Keratinocyte (primary cell): ENCODE measurements around the gene MYRIP. TPM values are rescaled to one million over a fixed set of nuclear protein-coding genes. Genes with fewer than 3 reads are reported as not detected.

Source experiments
- DNase-seq: peaks from one replicate; pipeline ENCODE4 v3.0.0-alpha.2; 2011; ENCODE audit warnings: low read depth, missing footprints, low spot score
- FAIRE-seq: peaks from 2 replicates; lab custom pipeline; 2011; peaks lifted over from hg19 to GRCh38; lab: Jason Lieb, UNC
- H2AFZ ChIP-seq: 2 replicates; pipeline ENCODE4 v1.6.0; 2012; ENCODE audit warnings: low read length, control low read depth, inconsistent platforms; ENCODE audit not compliant: control insufficient read depth
- H3K27ac ChIP-seq: 2 replicates; pipeline ENCODE4 v1.5.1; 2011; ENCODE audit warnings: low read length; ENCODE audit not compliant: control insufficient read depth, insufficient read depth
- H3K27me3 ChIP-seq: 3 replicates; pipeline ENCODE4 v1.6.0; 2011; ENCODE audit warnings: low read length; ENCODE audit not compliant: control insufficient read depth, insufficient read depth; ENCODE audit errors: extremely low read depth
- H3K36me3 ChIP-seq, 2 experiments: 2 replicates in 1 of 2; 3 replicates in 1 of 2; pipeline ENCODE4 v1.5.1; 2011; ENCODE audit warnings: low read length in 2 of 2, mild to moderate bottlenecking in 1 of 2; ENCODE audit not compliant: control insufficient read depth in 2 of 2, insufficient read depth in 2 of 2; ENCODE audit errors: extremely low read depth in 1 of 2
- H3K4me1 ChIP-seq: 3 replicates; pipeline ENCODE4 v1.5.1; 2011; ENCODE audit warnings: low read length; ENCODE audit not compliant: control insufficient read depth, insufficient read depth; ENCODE audit errors: extremely low read depth
- H3K4me2 ChIP-seq: 3 replicates; pipeline ENCODE4 v1.6.0; 2011; ENCODE audit warnings: low read depth, low read length; ENCODE audit not compliant: control insufficient read depth, insufficient read depth; ENCODE audit errors: extremely low read depth
- H3K4me3 ChIP-seq, 3 experiments: fragments of 200-600 bp in 1 of 3; sonication (generic) in 1 of 3; 2 replicates in 2 of 3; 3 replicates in 1 of 3; pipeline ENCODE4 v1.5.1; 2011 to 2016; ENCODE audit warnings: low read length in 3 of 3, mild to moderate bottlenecking in 3 of 3, control low read depth in 2 of 3, inconsistent platforms in 1 of 3, low read depth in 1 of 3, mixed read lengths in 1 of 3, mixed run types in 1 of 3, moderate library complexity in 1 of 3; ENCODE audit not compliant: control insufficient read depth in 2 of 3, insufficient read depth in 2 of 3; ENCODE audit errors: extremely low read depth in 1 of 3
- H3K79me2 ChIP-seq: 2 replicates; pipeline ENCODE4 v1.6.0; 2012; ENCODE audit warnings: low read length; ENCODE audit not compliant: control insufficient read depth, insufficient read depth
- H3K9ac ChIP-seq: 3 replicates; pipeline ENCODE4 v1.6.0; 2011; ENCODE audit warnings: low read length; ENCODE audit not compliant: control insufficient read depth, insufficient read depth; ENCODE audit errors: extremely low read depth
- H3K9me1 ChIP-seq: 3 replicates; pipeline ENCODE4 v1.6.0; 2011; ENCODE audit warnings: low read length; ENCODE audit not compliant: control insufficient read depth, insufficient read depth; ENCODE audit errors: extremely low read depth
- H3K9me3 ChIP-seq: 2 replicates; pipeline ENCODE4 v1.5.1; 2012; ENCODE audit warnings: low read depth, low read length; ENCODE audit not compliant: control insufficient read depth
- H4K20me1 ChIP-seq: 3 replicates; pipeline ENCODE4 v1.6.0; 2011; ENCODE audit warnings: low read length; ENCODE audit not compliant: control insufficient read depth, insufficient read depth; ENCODE audit errors: extremely low read depth
- EZH2 ChIP-seq: IDR thresholded peaks from one replicate; pipeline ENCODE4 v1.6.1; 2012; ENCODE audit warnings: inconsistent platforms, mild to moderate bottlenecking, low read length, moderate library complexity
- dilution Hi-C: fragments of 300-500 bp; cut with MboI; formaldehyde crosslinking; loops from one replicate; pipeline ENCODE4 v1.7.0; 2020; ENCODE audit warnings: low sequenced_read_pairs; ENCODE audit not compliant: extremely low pct_ligation_motif_present
- polyA plus RNA-seq, 5 experiments: library from polyadenylated mRNA; depleted of rRNA in 3 of 5; stranded (reverse) in 3 of 5; stranded (forward) in 1 of 5; unstranded in 1 of 5; fragments of >200 nt; gene quantifications; 1 replicate in 1 of 5; 2 replicates in 3 of 5; 3 replicates in 1 of 5; pipeline versions ENCODE4 v1.2.1 to v1.2.3, GENCODE V29; 2011 to 2012; ENCODE audit warnings: missing spikeins in 2 of 5, low read depth in 1 of 5, low replicate concordance in 1 of 5
- TF ChIP-seq, protein P1 (sequence below), 3 experiments: IDR thresholded peaks in 1 of 3; conservative IDR thresholded peaks in 1 of 3; optimal IDR thresholded peaks in 1 of 3; 2 replicates in 2 of 3; 3 replicates in 1 of 3; pipeline versions ENCODE3 to v1.5.1; 2011; ENCODE audit warnings: low read length in 3 of 3, mild to moderate bottlenecking in 3 of 3, moderate library complexity in 2 of 3, control low read depth in 1 of 3, inconsistent platforms in 1 of 3; ENCODE audit not compliant: insufficient read depth in 2 of 3; ENCODE audit errors: extremely low read depth in 1 of 3

The MYRIP gene
- polyA plus RNA-seq, 1 donor (not counting 4 experiments of a cell fraction or from before 2014, with no cell fraction given), result 0.01 TPM

- Histone ChIP-seq H2AFZ (no peak overlapping the region), H3K9me3 (no peaks in the 10 kb centered on the region), H3K4me1 (peaks cover 5% of the 10 kb centered on the region), H3K79me2 (no peaks in the 10 kb centered on the region), H3K9me1 (no peaks in the 10 kb centered on the region), H3K4me2 (no peak overlapping the region), H4K20me1 (no peaks in the 10 kb centered on the region), H3K4me3 (no peak overlapping the region), H3K9ac (no peak overlapping the region), H3K27me3 (no peaks in the 10 kb centered on the region), H3K27ac (no peak overlapping the region), H3K36me3 (no peaks in the 10 kb centered on the region)
- FAIRE-seq, result no peak
- dilution Hi-C loops, result no loop called here
- no peak for TF ChIP-seq EZH2
- TF ChIP-seq, protein P1, sequence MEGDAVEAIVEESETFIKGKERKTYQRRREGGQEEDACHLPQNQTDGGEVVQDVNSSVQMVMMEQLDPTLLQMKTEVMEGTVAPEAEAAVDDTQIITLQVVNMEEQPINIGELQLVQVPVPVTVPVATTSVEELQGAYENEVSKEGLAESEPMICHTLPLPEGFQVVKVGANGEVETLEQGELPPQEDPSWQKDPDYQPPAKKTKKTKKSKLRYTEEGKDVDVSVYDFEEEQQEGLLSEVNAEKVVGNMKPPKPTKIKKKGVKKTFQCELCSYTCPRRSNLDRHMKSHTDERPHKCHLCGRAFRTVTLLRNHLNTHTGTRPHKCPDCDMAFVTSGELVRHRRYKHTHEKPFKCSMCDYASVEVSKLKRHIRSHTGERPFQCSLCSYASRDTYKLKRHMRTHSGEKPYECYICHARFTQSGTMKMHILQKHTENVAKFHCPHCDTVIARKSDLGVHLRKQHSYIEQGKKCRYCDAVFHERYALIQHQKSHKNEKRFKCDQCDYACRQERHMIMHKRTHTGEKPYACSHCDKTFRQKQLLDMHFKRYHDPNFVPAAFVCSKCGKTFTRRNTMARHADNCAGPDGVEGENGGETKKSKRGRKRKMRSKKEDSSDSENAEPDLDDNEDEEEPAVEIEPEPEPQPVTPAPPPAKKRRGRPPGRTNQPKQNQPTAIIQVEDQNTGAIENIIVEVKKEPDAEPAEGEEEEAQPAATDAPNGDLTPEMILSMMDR (optimal IDR thresholded peaks at IDR 0.05 in 1 of 3, IDR thresholded peaks at IDR 0.05 in 1 of 3, conservative IDR thresholded peaks at IDR 0.05 in 1 of 3; ENCODE audit: extremely low read depth in 1 of 3, insufficient read depth in 2 of 3, low read length in 3 of 3), result no peak
- DNase-seq, result no peak
Observed at GRCh38 chr3:40053663-40054062, 244.3 kb downstream of the MYRIP start.

DNA sequence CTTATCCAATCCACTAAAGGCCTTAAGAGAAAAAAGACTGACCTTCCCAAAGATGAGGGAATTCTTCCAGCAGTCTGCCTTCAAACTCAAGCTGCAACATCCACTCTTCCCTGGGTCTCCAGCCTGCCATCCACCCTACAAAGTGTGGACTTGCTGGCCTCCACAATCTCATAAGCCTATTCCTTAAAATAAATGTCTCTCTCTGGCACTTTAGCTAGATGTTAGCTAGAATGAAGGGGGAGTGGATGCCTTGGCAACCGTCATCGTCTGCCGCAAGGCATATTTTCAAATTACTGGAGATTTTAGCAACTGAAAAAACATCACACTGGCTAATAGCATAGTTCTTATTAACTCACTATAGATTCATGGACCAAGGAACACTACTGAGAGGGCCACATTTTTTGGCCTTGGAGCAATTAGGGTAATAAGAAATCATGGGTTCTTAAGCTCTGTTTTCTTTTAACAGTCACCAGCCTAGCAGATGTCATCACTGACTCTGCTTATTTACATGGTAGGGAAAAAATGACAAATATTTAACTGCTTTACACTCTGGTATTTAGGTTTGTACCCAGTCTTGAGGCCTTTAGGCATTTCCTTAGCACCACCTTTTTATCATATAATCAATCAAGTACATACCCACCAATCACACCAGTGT is 245.3 kb downstream of the MYRIP start:
- no peak overlapping the region for H3K27ac ChIP-seq
- H3K9me1 ChIP-seq, result no peaks in the 10 kb centered on the region
- H4K20me1 ChIP-seq, result no peaks in the 10 kb centered on the region
- H3K4me1 ChIP-seq, result peaks cover 5% of the 10 kb centered on the region
- H3K36me3 ChIP-seq, result no peaks in the 10 kb centered on the region
- no peaks in the 10 kb centered on the region for H3K9me3 ChIP-seq
- dilution Hi-C loops, result no loop called here
- no peaks in the 10 kb centered on the region for H3K79me2 ChIP-seq
- H2AFZ ChIP-seq, result no peak overlapping the region
- no peak overlapping the region for H3K4me3 ChIP-seq
- FAIRE-seq (no peak), DNase-seq (no peak)
- no peaks in the 10 kb centered on the region for H3K27me3 ChIP-seq
- no peak overlapping the region for H3K4me2 ChIP-seq
- no peak for TF ChIP-seq EZH2
- TF ChIP-seq, protein P1 (optimal IDR thresholded peaks at IDR 0.05 in 1 of 3, IDR thresholded peaks at IDR 0.05 in 1 of 3, conservative IDR thresholded peaks at IDR 0.05 in 1 of 3; ENCODE audit: extremely low read depth in 1 of 3, insufficient read depth in 2 of 3, low read length in 3 of 3), result no peak
- no peak overlapping the region for H3K9ac ChIP-seq
